Hepatocyte (in vitro differentiated cells): ENCODE measurements around the gene DIABLO. TPM values are rescaled to one million over a fixed set of nuclear protein-coding genes. Genes with fewer than 3 reads are reported as not detected.

Source experiments
- DNase-seq: peaks from one replicate; pipeline ENCODE4 v3.0.0-alpha.2; 2016; ENCODE audit warnings: low spot score
- H2AFZ ChIP-seq: fragments of 200-600 bp; sonication (generic); 2 replicates; pipeline ENCODE4 v1.6.0; 2016; ENCODE audit warnings: antibody characterized with exemption, mild to moderate bottlenecking
- H3K27ac ChIP-seq: fragments of 200-600 bp; sonication (generic); 2 replicates; pipeline ENCODE4 v1.5.1; 2016; ENCODE audit warnings: mild to moderate bottlenecking
- H3K27me3 ChIP-seq: fragments of 200-600 bp; sonication (generic); 2 replicates; pipeline ENCODE4 v1.6.1; 2016
- H3K36me3 ChIP-seq: fragments of 200-600 bp; sonication (generic); replicated peaks from 2 replicates; pipeline ENCODE4 v1.5.1; 2016; ENCODE audit warnings: low read depth; ENCODE audit not compliant: insufficient read depth
- H3K4me1 ChIP-seq: fragments of 200-600 bp; sonication (generic); 2 replicates; pipeline ENCODE4 v1.5.1; 2016; ENCODE audit warnings: mild to moderate bottlenecking, moderate library complexity; ENCODE audit not compliant: insufficient read depth
- H3K4me2 ChIP-seq: fragments of 200-600 bp; sonication (generic); 2 replicates; pipeline ENCODE4 v1.6.0; 2016
- H3K4me3 ChIP-seq: fragments of 200-600 bp; sonication (generic); 2 replicates; pipeline ENCODE4 v1.5.1; 2016; ENCODE audit warnings: mild to moderate bottlenecking
- H3K79me2 ChIP-seq: fragments of 200-600 bp; sonication (generic); 2 replicates; pipeline ENCODE4 v1.6.0; 2017; ENCODE audit warnings: mild to moderate bottlenecking
- H3K9me2 ChIP-seq: fragments of 200-600 bp; sonication (generic); replicated peaks from 2 replicates; pipeline ENCODE4 v1.6.0; 2017; ENCODE audit warnings: mild to moderate bottlenecking; ENCODE audit not compliant: insufficient read depth
- H3K9me3 ChIP-seq: fragments of 200-600 bp; sonication (generic); 2 replicates; pipeline ENCODE4 v1.5.1; 2016; ENCODE audit warnings: low read depth, mild to moderate bottlenecking
- H4K20me1 ChIP-seq: fragments of 200-600 bp; sonication (generic); 2 replicates; pipeline ENCODE4 v1.6.0; 2016; ENCODE audit warnings: mild to moderate bottlenecking; ENCODE audit not compliant: insufficient read depth, poor library complexity, severe bottlenecking
- EZH2 ChIP-seq: fragments of 200-600 bp; sonication (generic); IDR thresholded peaks from 2 replicates; pipeline ENCODE4 v1.6.1; 2016; ENCODE audit warnings: antibody characterized with exemption, mild to moderate bottlenecking, borderline replicate concordance
- EZH2phosphoT487 ChIP-seq: fragments of 200-600 bp; sonication (generic); IDR thresholded peaks from one replicate; pipeline ENCODE4 v1.6.1; 2018; ENCODE audit warnings: antibody characterized with exemption, mild to moderate bottlenecking, low read depth, moderate library complexity; ENCODE audit not compliant: unreplicated experiment, severe bottlenecking
- WGBS: methylation state at CpG from one replicate; pipeline ENCODE4 v1.1.6; 2016; ENCODE audit warnings: low lambda C conversion rate; ENCODE audit errors: missing lambda C conversion rate; 5-methylcytosine and 5-hydroxymethylcytosine counted together
- polyA plus RNA-seq: library from polyadenylated mRNA; unstranded; fragments of >200 nt; fragmentation: Nextera tagmentation; extraction: Ambion mirVana; gene quantifications from 2 replicates; pipeline ENCODE4 v1.2.1, GENCODE V29; 2016
- total RNA-seq: library from RNA; depleted of rRNA; stranded (reverse); fragments of >200 nt; gene quantifications from 2 replicates; pipeline ENCODE4 v1.2.3, GENCODE V29; 2014
- TF ChIP-seq, protein P1 (sequence below): fragments of 200-600 bp; sonication (generic); IDR thresholded peaks from 2 replicates; pipeline ENCODE4 v1.5.1; 2016; ENCODE audit warnings: antibody characterized with exemption, mild to moderate bottlenecking; ENCODE audit not compliant: poor library complexity

DIABLO gene
- total and polyA plus RNA-seq, 2 experiments from 2014 or later, result 77.4 to 96.5 TPM

DNA sequence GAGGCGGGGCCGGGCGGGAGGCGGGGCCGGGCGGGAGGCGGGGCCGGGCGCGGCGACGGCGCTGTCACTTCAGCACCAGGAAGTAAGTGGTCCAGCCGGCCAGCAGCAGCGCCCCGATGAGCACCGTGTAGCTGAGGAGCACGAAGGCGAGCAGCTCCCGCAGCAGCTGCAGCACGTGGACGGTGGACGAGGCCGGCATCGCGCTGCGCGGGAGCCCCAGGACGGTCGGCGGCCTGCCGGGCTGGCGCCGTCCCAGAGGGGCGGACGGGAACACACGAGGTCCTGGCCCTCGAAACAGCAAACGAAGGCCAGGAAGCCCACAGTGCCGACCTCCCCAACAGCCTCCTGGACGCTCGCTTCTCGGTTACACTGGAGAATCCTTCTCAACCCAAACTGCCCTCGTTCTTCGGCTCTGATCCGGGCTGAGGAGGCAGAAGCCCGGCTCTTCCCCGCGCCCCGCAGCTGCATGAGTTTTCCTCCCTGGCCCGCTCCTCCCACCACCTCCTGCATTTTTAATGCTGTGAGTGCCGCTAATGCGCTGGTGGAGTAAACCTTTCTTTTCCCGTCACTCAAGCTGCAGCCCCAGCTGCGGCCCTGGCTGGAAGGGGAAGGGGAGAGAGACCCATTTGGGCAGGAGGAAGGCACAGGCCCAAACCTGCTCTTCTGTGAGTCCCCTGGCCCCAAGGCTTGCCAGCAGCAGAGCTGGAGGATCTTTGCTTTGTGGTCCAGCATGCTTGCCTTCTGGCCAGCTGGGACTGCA is 694 bp upstream of the DIABLO start:
- no peaks in the 10 kb centered on the region for H3K9me3 ChIP-seq
- no peak for DNase-seq
- WGBS, result 44% methylated on average over 26 of the region's 55 CpGs
- no peak overlapping the region for H3K4me3 ChIP-seq
- peak overlapping the region; percentile 74 for H3K4me2 ChIP-seq
- TF ChIP-seq, protein P1, sequence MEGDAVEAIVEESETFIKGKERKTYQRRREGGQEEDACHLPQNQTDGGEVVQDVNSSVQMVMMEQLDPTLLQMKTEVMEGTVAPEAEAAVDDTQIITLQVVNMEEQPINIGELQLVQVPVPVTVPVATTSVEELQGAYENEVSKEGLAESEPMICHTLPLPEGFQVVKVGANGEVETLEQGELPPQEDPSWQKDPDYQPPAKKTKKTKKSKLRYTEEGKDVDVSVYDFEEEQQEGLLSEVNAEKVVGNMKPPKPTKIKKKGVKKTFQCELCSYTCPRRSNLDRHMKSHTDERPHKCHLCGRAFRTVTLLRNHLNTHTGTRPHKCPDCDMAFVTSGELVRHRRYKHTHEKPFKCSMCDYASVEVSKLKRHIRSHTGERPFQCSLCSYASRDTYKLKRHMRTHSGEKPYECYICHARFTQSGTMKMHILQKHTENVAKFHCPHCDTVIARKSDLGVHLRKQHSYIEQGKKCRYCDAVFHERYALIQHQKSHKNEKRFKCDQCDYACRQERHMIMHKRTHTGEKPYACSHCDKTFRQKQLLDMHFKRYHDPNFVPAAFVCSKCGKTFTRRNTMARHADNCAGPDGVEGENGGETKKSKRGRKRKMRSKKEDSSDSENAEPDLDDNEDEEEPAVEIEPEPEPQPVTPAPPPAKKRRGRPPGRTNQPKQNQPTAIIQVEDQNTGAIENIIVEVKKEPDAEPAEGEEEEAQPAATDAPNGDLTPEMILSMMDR, result no peak
- TF ChIP-seq EZH2phosphoT487, result no peak
- TF ChIP-seq EZH2, result no peak
- peaks cover 9% of the 10 kb centered on the region for H4K20me1 ChIP-seq
- no peak overlapping the region for H2AFZ ChIP-seq
- H3K79me2 ChIP-seq, result peaks cover 36% of the 10 kb centered on the region
- no peaks in the 10 kb centered on the region for H3K27me3 ChIP-seq
- H3K36me3 ChIP-seq, result no peaks in the 10 kb centered on the region
- no peak overlapping the region for H3K27ac ChIP-seq
- no peaks in the 10 kb centered on the region for H3K9me2 ChIP-seq
- peaks cover 12% of the 10 kb centered on the region for H3K4me1 ChIP-seq

DNA sequence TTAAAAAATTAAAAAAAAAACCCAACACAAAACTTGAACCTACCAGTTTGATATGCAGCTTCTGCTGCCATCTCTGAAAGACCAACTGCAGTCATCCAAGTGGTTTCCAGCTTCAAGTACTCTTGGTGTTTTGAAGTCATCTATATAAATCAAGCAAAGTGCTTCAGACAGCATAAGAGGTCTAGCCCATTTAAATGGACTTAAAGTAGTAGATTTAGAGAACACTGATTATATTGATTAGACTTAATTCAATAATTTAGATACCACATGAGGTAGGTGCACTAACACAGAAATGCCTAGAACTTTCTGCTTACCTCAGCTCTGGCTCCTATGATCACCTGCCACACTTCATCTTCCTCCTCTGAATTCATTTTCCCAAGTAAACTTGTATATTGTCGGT is 9.4 kb downstream of the DIABLO start:
- Histone ChIP-seq H3K9me3 (no peaks in the 10 kb centered on the region), H3K4me3 (no peak overlapping the region), H3K79me2 (peaks cover 31% of the 10 kb centered on the region), H2AFZ (no peak overlapping the region), H3K27me3 (no peaks in the 10 kb centered on the region), H4K20me1 (peaks cover 9% of the 10 kb centered on the region), H3K36me3 (no peaks in the 10 kb centered on the region), H3K27ac (no peak overlapping the region), H3K4me2 (no peak overlapping the region), H3K9me2 (no peaks in the 10 kb centered on the region), H3K4me1 (no peaks in the 10 kb centered on the region)
- 96% methylated on average over 1 of the region's 1 CpG for WGBS
- DNase-seq, result no peak
- TF ChIP-seq, protein P1, result no peak
- TF ChIP-seq EZH2 (no peak), EZH2phosphoT487 (no peak)

DNA sequence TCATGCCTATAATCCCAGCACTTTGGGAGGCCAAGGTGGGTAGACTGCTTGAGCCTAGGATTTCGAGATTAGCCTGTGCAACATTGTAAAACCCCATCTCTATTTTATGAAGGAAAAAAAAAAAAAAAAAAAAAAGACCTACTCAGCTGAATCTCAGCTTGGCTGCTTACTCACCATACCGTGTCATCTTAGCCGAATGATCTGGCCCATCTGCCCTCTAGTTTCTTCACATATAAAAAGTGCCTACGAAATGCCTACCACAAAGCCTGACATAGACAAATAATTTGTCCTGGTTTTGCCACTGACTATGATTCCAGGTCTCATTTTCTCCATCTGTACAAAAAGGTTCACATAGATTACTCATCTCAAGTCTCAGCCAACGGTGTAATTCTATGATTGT is 10.1 kb downstream of the DIABLO start:
- TF ChIP-seq EZH2 (no peak), EZH2phosphoT487 (no peak)
- TF ChIP-seq, protein P1, result no peak
- H3K4me1 ChIP-seq, result no peaks in the 10 kb centered on the region
- H3K36me3 ChIP-seq, result no peaks in the 10 kb centered on the region
- H3K4me3 ChIP-seq, result no peak overlapping the region
- no peak for DNase-seq
- WGBS, result 95% methylated on average over 5 of the region's 5 CpGs
- H3K9me2 ChIP-seq, result no peaks in the 10 kb centered on the region
- H2AFZ ChIP-seq, result no peak overlapping the region
- no peak overlapping the region for H3K27ac ChIP-seq
- H4K20me1 ChIP-seq, result peaks cover 9% of the 10 kb centered on the region
- no peak overlapping the region for H3K4me2 ChIP-seq
- H3K79me2 ChIP-seq, result peaks cover 24% of the 10 kb centered on the region
- no peaks in the 10 kb centered on the region for H3K9me3 ChIP-seq
- no peaks in the 10 kb centered on the region for H3K27me3 ChIP-seq
